Measurements from ENCODE around the gene JAKMIP3.

DNA sequence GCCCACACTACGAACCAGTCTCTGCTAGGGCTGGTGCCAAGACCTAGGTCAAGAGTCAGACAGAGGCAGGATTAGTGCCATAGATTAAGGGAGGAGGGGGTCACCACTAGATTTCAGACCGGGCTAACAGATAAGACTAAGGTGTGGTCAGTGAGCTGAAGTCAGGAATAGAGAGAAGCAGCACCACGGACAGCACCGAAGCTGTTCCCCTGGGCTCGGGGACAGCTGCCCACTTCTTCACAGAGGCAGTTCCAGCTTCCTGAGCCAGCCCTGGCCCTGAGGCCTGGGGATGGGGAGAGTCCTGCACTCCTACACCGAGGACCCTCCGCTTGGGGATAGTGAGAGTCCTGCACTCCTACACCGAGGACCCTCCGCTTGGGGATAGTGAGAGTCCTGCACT lies 11.2 kb upstream of the JAKMIP3 start:
- no peak for TF ChIP-seq ZNF776 (tag by site-specific recombination; IDR thresholded peaks at IDR 0.05; ENCODE audit: borderline replicate concordance)
- TF ChIP-seq ZNF596 (tag by site-specific recombination; IDR thresholded peaks at IDR 0.05), result no peak
- TF ChIP-seq, protein P1, sequence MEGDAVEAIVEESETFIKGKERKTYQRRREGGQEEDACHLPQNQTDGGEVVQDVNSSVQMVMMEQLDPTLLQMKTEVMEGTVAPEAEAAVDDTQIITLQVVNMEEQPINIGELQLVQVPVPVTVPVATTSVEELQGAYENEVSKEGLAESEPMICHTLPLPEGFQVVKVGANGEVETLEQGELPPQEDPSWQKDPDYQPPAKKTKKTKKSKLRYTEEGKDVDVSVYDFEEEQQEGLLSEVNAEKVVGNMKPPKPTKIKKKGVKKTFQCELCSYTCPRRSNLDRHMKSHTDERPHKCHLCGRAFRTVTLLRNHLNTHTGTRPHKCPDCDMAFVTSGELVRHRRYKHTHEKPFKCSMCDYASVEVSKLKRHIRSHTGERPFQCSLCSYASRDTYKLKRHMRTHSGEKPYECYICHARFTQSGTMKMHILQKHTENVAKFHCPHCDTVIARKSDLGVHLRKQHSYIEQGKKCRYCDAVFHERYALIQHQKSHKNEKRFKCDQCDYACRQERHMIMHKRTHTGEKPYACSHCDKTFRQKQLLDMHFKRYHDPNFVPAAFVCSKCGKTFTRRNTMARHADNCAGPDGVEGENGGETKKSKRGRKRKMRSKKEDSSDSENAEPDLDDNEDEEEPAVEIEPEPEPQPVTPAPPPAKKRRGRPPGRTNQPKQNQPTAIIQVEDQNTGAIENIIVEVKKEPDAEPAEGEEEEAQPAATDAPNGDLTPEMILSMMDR (tag by site-specific recombination; IDR thresholded peaks at IDR 0.05), result no peak
- no peak for TF ChIP-seq ZNF560 (tag by site-specific recombination; IDR thresholded peaks at IDR 0.05; ENCODE audit: borderline replicate concordance)

Measured in HEK293 (cell line).